Measurements from ENCODE around the gene DNAH8. TPM values are rescaled to one million over a fixed set of nuclear protein-coding genes. Genes with fewer than 3 reads are reported as not detected.
"Not testable (repeated sequence)": the region's sequence is repeated elsewhere in the genome, so short reads cannot be mapped to it uniquely, and the experiment has no call there.

Gene DNAH8
- total RNA-seq, 1 donor from 2014 or later: 0.03 TPM

GRCh38 chr6:38833320-38833719 is 118.2 kb downstream of the DNAH8 start:
- no peak for DNase-seq (ENCODE audit: low spot score)
- ATAC-seq: no peak

- ATAC-seq (no peak), DNase-seq (ENCODE audit: low spot score) (no peak)
These were observed 121.5 kb downstream of the DNAH8 start for GRCh38 chr6:38836585-38836984.

- DNase-seq (ENCODE audit: low spot score): no peak
- ATAC-seq: no peak
These were observed 122.0 kb downstream of the DNAH8 start for GRCh38 chr6:38837101-38837500.

GRCh38 chr6:38843798-38844197 is 128.7 kb downstream of the DNAH8 start:
- DNase-seq (ENCODE audit: low spot score) (no peak), ATAC-seq (no peak)

GRCh38 chr6:38845931-38846330 is 130.8 kb downstream of the DNAH8 start:
- ATAC-seq (peak; percentile 84), DNase-seq (ENCODE audit: low spot score) (no peak)

- peak; percentile 70 for DNase-seq (ENCODE audit: low spot score)
These were observed 131.2 kb downstream of the DNAH8 start for GRCh38 chr6:38846361-38846760.

GRCh38 chr6:38846844-38847243 is 131.7 kb downstream of the DNAH8 start:
- DNase-seq (ENCODE audit: low spot score) (no peak), ATAC-seq (peak; percentile 15)

More at GRCh38 chr6:38846361-38846760, 131.2 kb downstream of the DNAH8 start:
- ATAC-seq: peak; percentile 96

- no peak for ATAC-seq
- DNase-seq (ENCODE audit: low spot score): no peak
These were observed 132.4 kb downstream of the DNAH8 start for GRCh38 chr6:38847497-38847896.

GRCh38 chr6:38848760-38849159 is 133.6 kb downstream of the DNAH8 start:
- no peak for DNase-seq (ENCODE audit: low spot score)
- ATAC-seq: no peak

GRCh38 chr6:38852215-38852614 is 137.1 kb downstream of the DNAH8 start:
- DNase-seq (ENCODE audit: low spot score) (no peak), ATAC-seq (no peak)

- ATAC-seq (no peak), DNase-seq (ENCODE audit: low spot score) (no peak)
These were observed 138.1 kb downstream of the DNAH8 start for GRCh38 chr6:38853236-38853635.

GRCh38 chr6:38856492-38856891 is 141.4 kb downstream of the DNAH8 start:
- DNase-seq (ENCODE audit: low spot score) (no peak), ATAC-seq (peak; percentile 61)

- DNase-seq (ENCODE audit: low spot score) (no peak), ATAC-seq (no peak)
These were observed 142.7 kb downstream of the DNAH8 start for GRCh38 chr6:38857815-38858214.

GRCh38 chr6:38860041-38860440 is 144.9 kb downstream of the DNAH8 start:
- no peak for DNase-seq (ENCODE audit: low spot score)

GRCh38 chr6:38861926-38862401 is 146.9 kb downstream of the DNAH8 start:
- ATAC-seq (peak; percentile 39), DNase-seq (ENCODE audit: low spot score) (no peak)

More at GRCh38 chr6:38860041-38860440, 144.9 kb downstream of the DNAH8 start:
- peak; percentile 85 for ATAC-seq

GRCh38 chr6:38865521-38866174 is 150.5 kb downstream of the DNAH8 start:
- ATAC-seq: no peak
- no peak for DNase-seq (ENCODE audit: low spot score)

- ATAC-seq (no peak), DNase-seq (ENCODE audit: low spot score) (no peak)
These were observed 152.6 kb downstream of the DNAH8 start for GRCh38 chr6:38867726-38868125.

- DNase-seq (ENCODE audit: low spot score) (peak; percentile 57), ATAC-seq (peak; percentile 98)
These were observed 156.8 kb downstream of the DNAH8 start for GRCh38 chr6:38871741-38872568.

- DNase-seq (ENCODE audit: low spot score): no peak
- no peak for ATAC-seq
These were observed 157.9 kb downstream of the DNAH8 start for GRCh38 chr6:38873001-38873400.

GRCh38 chr6:38873816-38874215 is 158.7 kb downstream of the DNAH8 start:
- not testable (repeated sequence) for ATAC-seq

GRCh38 chr6:38876475-38876874 is 161.4 kb downstream of the DNAH8 start:
- peak; percentile 23 for ATAC-seq
- DNase-seq (ENCODE audit: low spot score): no peak

More at GRCh38 chr6:38873816-38874215, 158.7 kb downstream of the DNAH8 start:
- not testable (repeated sequence) for DNase-seq (ENCODE audit: low spot score)

GRCh38 chr6:38877721-38878120 is 162.6 kb downstream of the DNAH8 start:
- DNase-seq (ENCODE audit: low spot score): no peak
- ATAC-seq: no peak

Data from left lobe of liver (tissue), 2 donors.